HEK293 (cell line): Measurements from ENCODE around the gene FEZF1.

ENCODE experiments used
- GLI2 ChIP-seq: fragments of 450-650 bp; formaldehyde crosslinking; IDR thresholded peaks from 2 replicates; pipeline ENCODE4; 2017; ENCODE audit warnings: missing biosample characterization, missing genetic modification characterization, low read depth, borderline replicate concordance
- HOXA7 ChIP-seq: sonication (generic); formaldehyde crosslinking; IDR thresholded peaks from 2 replicates; pipeline ENCODE4 v1.8.1; 2022; ENCODE audit warnings: missing genetic modification reagents, borderline replicate concordance
- KLF17 ChIP-seq: fragments of 450-650 bp; formaldehyde crosslinking; IDR thresholded peaks from 2 replicates; pipeline ENCODE4 v1.5.1; 2016; ENCODE audit warnings: missing biosample characterization, missing genetic modification characterization
- MYNN ChIP-seq: fragments of 450-650 bp; formaldehyde crosslinking; IDR thresholded peaks from 2 replicates; pipeline ENCODE4 v1.5.1; 2016; ENCODE audit warnings: missing biosample characterization, missing genetic modification characterization, borderline replicate concordance
- PRDM10 ChIP-seq: fragments of 450-650 bp; formaldehyde crosslinking; IDR thresholded peaks from 2 replicates; pipeline ENCODE4 v1.5.1; 2016; ENCODE audit warnings: missing biosample characterization, missing genetic modification characterization
- WT1 ChIP-seq: fragments of 450-650 bp; formaldehyde crosslinking; IDR thresholded peaks from 2 replicates; pipeline ENCODE4 v1.5.1; 2016; ENCODE audit warnings: missing biosample characterization, missing genetic modification characterization
- ZNF133 ChIP-seq: fragments of 450-650 bp; formaldehyde crosslinking; IDR thresholded peaks from 2 replicates; pipeline ENCODE4 v1.5.1; 2016; ENCODE audit warnings: missing biosample characterization, missing genetic modification characterization
- ZNF214 ChIP-seq: fragments of 450-650 bp; formaldehyde crosslinking; IDR thresholded peaks from 2 replicates; pipeline ENCODE4 v1.5.1; 2017; ENCODE audit warnings: missing biosample characterization, mild to moderate bottlenecking, missing genetic modification characterization, borderline replicate concordance
- ZNF280C ChIP-seq: fragments of 450-650 bp; formaldehyde crosslinking; IDR thresholded peaks from 2 replicates; pipeline ENCODE4 v1.5.1; 2016; ENCODE audit warnings: missing biosample characterization, missing genetic modification characterization
- ZNF280D ChIP-seq: fragments of 450-650 bp; formaldehyde crosslinking; IDR thresholded peaks from 2 replicates; pipeline ENCODE4 v1.5.1; 2016; ENCODE audit warnings: missing biosample characterization, missing genetic modification characterization
- ZNF292 ChIP-seq: fragments of 450-650 bp; formaldehyde crosslinking; IDR thresholded peaks from 2 replicates; pipeline ENCODE4 v1.5.1; 2016; ENCODE audit warnings: low read depth, missing biosample characterization, missing genetic modification characterization, borderline replicate concordance
- ZNF335 ChIP-seq: fragments of 450-650 bp; formaldehyde crosslinking; conservative IDR thresholded peaks from 2 replicates; pipeline ENCODE4 v1.5.1; 2016; ENCODE audit warnings: missing biosample characterization, missing genetic modification characterization
- ZNF416 ChIP-seq: fragments of 450-650 bp; formaldehyde crosslinking; IDR thresholded peaks from 2 replicates; pipeline ENCODE4 v1.5.1; 2016; ENCODE audit warnings: missing biosample characterization, missing genetic modification characterization
- ZNF488 ChIP-seq: fragments of 450-650 bp; formaldehyde crosslinking; IDR thresholded peaks from 2 replicates; pipeline ENCODE4 v1.5.1; 2016; ENCODE audit warnings: missing biosample characterization, missing genetic modification characterization
- ZNF518A ChIP-seq: fragments of 450-650 bp; formaldehyde crosslinking; conservative IDR thresholded peaks from 2 replicates; pipeline ENCODE4 v1.5.1; 2016; ENCODE audit warnings: low read depth, missing biosample characterization, missing genetic modification characterization
- ZNF560 ChIP-seq: fragments of 450-650 bp; formaldehyde crosslinking; IDR thresholded peaks from 2 replicates; pipeline ENCODE4 v1.5.1; 2017; ENCODE audit warnings: missing biosample characterization, missing genetic modification characterization, borderline replicate concordance
- ZNF571 ChIP-seq: fragments of 450-650 bp; formaldehyde crosslinking; IDR thresholded peaks from 2 replicates; pipeline ENCODE4 v1.5.0; 2017; ENCODE audit warnings: missing biosample characterization, missing genetic modification characterization
- ZNF623 ChIP-seq: fragments of 450-650 bp; formaldehyde crosslinking; IDR thresholded peaks from 2 replicates; pipeline ENCODE4 v1.5.1; 2016; ENCODE audit warnings: missing biosample characterization, missing genetic modification characterization
- ZNF654 ChIP-seq: fragments of 450-650 bp; formaldehyde crosslinking; IDR thresholded peaks from 2 replicates; pipeline ENCODE4 v1.5.1; 2016; ENCODE audit warnings: low read depth, missing biosample characterization, missing genetic modification characterization
- ZNF664 ChIP-seq: fragments of 450-650 bp; formaldehyde crosslinking; IDR thresholded peaks from 2 replicates; pipeline ENCODE4 v1.5.1; 2016; ENCODE audit warnings: missing biosample characterization, missing genetic modification characterization
- ZNF837 ChIP-seq: fragments of 450-650 bp; formaldehyde crosslinking; IDR thresholded peaks from 2 replicates; pipeline ENCODE4 v1.5.1; 2016; ENCODE audit warnings: missing biosample characterization, missing genetic modification characterization

FEZF1 gene

GRCh38 chr7:122304319-122304975 is at the start of gene FEZF1 (continued):
- TF ChIP-seq PRDM10 (tag by site-specific recombination) (no peak; the same call in 1 of the 2 replicates), ZNF518A (tag by site-specific recombination) (no peak), ZNF664 (tag by site-specific recombination) (no peak), ZNF133 (tag by site-specific recombination) (no peak), ZNF837 (tag by site-specific recombination) (no peak), ZNF280D (tag by site-specific recombination) (no peak), ZNF571 (tag by site-specific recombination) (no peak), ZNF488 (tag by site-specific recombination) (no peak), ZNF214 (tag by site-specific recombination) (no peak), ZNF292 (tag by site-specific recombination) (no peak), ZNF623 (tag by site-specific recombination) (no peak), ZNF280C (tag by site-specific recombination) (no peak), ZNF335 (tag by site-specific recombination) (peak; percentile 33; the same call in 1 of the 2 replicates), ZNF654 (no peak), KLF17 (no peak), ZNF560 (no peak), ZNF416 (no peak), WT1 (tag by site-specific recombination) (no peak), HOXA7 (CRISPR knock-in tag) (no peak), GLI2 (tag by site-specific recombination) (no peak), MYNN (tag by site-specific recombination) (no peak)
